MM.1S (cell line): ENCODE measurements around the gene PPP1R3A.

ENCODE experiments used
- EZH2 ChIP-seq: fragments of 300-600 bp; sonication (generic); optimal IDR thresholded peaks from 2 replicates; pipeline ENCODE3; 2017; ENCODE audit warnings: low read depth, mild to moderate bottlenecking, antibody characterized with exemption, low read length, mixed read lengths
- EZH2phosphoT487 ChIP-seq: fragments of 300-600 bp; sonication (generic); IDR thresholded peaks from 2 replicates; pipeline ENCODE4 v1.6.1; 2018; ENCODE audit warnings: antibody characterized with exemption, low read length
- TF ChIP-seq, protein P1 (sequence below): fragments of 300-600 bp; sonication (generic); IDR thresholded peaks from 2 replicates; pipeline ENCODE4 v1.5.1; 2016; ENCODE audit warnings: antibody characterized with exemption, low read length, mixed read lengths

DNA sequence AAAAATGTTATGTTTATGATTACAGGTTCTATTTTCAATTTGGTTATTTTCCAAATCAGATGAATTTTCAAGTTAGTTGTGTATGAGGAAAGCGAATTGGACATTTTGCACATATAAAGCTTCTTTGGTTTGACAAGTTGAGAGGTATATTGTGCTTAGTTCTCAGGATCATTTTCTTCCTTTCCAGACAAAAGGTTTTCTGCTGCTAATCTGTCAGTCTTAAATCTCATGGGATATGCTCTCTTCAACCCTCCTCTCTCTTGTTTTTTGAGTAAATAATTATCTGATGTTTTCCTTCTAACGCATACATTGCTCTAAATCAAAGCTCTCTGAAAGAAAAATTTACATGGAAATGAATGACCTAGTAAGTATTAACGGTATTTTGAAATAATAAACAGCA is 77.9 kb downstream of the PPP1R3A start:
- TF ChIP-seq, protein P1, sequence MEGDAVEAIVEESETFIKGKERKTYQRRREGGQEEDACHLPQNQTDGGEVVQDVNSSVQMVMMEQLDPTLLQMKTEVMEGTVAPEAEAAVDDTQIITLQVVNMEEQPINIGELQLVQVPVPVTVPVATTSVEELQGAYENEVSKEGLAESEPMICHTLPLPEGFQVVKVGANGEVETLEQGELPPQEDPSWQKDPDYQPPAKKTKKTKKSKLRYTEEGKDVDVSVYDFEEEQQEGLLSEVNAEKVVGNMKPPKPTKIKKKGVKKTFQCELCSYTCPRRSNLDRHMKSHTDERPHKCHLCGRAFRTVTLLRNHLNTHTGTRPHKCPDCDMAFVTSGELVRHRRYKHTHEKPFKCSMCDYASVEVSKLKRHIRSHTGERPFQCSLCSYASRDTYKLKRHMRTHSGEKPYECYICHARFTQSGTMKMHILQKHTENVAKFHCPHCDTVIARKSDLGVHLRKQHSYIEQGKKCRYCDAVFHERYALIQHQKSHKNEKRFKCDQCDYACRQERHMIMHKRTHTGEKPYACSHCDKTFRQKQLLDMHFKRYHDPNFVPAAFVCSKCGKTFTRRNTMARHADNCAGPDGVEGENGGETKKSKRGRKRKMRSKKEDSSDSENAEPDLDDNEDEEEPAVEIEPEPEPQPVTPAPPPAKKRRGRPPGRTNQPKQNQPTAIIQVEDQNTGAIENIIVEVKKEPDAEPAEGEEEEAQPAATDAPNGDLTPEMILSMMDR, result no peak
- TF ChIP-seq EZH2, result no peak
- no peak for TF ChIP-seq EZH2phosphoT487
